Hypothalamus (tissue), 51 donors: Measurements from ENCODE around the gene PTPRN2.

Experiments used
- DNase-seq, 51 donors: peaks; one replicate each; lab custom pipeline; 2025; lab: John Stamatoyannopoulos, UW

PTPRN2 gene

GRCh38 chr7:157621131-157621681 lies 966.4 kb downstream of the PTPRN2 start:
- DNase-seq: no peak

DNA sequence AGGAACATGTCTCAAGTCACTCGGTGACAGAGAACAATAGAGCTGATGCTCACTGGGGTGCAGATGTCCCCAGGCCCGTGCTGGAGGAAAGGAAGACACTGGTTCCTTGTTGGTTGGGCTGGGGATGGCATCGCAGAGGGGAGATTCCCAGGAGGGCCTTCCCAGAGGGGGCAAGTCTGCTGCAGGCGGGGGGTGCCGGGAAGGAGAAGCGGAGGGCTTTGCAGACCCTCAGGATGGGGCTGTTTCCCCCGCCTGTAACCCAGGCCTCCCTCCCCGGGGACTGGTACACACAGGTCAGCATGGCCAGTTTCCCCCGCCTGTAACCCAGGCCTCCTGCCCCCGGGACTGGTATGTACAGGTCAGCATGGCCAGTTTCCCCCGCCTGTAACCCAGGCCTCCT lies 967.0 kb downstream of the PTPRN2 start:
- no peak for DNase-seq

GRCh38 chr7:157619753-157620525 lies 967.7 kb downstream of the PTPRN2 start:
- no peak for DNase-seq

DNA sequence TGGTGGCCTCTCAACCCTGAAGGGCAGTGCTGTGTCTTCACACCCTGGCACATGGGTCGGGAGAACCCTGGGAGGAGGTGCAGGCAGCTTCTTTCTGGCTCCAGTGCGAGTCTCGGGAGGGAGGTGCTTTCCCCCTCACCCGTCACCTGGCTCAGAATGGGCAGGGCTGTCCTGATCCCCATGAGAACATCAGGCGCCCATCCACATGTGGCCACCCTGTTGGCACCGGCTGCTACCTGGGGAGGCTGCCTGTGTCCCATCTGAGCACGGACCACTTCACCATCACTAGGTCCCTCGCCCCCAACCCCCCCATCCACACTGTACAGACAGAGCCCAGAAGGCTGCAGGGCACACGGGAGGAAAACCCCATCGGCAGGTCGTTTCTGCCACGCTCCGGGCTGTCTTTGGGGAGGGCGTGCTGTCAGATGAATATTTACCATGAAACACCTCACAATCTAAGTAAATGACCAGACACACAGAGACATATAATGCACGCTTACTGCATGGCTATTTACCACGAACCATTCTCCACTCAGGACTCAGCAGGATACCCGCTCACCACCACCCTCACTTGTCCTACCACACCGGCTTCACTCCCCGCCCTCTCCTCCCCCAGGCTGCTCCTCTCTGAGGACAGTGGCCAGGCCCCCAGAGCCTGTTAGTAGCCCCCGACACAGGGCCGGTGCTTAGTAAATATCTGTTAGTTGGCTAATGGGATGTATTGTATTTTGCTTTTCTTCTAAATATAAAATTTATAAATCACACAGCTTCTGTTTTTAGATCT lies 968.6 kb downstream of the PTPRN2 start:
- no peak for DNase-seq

DNA sequence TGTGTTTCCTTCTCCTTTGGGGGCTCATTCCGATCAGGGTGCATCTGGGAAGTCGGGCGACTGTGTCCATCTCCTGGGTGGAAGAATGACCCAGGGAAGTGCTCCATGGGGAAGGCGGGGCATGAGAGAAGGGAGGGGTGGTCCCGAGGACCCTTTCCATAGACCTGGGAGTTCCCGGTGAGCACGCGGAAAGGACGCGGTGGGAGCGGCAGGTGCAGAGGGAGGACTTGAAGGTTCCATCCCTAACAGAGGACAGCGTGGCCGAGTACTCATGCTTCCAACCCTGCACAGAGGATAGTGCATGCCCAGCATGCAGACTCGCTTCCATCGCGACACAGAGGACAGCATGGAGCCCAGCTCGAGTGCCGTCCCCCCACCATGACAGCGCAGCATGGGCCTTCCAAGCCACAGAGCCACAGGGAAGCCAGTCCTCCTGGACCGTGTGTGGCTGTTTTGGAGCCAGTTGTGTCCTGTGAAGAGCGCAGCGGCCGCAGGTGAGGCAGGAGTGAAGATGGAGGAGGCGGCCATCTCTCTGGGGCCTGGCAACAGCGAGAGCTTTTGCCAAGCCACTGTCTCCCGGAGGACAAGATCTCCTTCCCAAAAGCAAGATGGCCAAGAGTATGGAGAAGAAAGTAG lies 969.4 kb downstream of the PTPRN2 start:
- DNase-seq: no peak

DNA sequence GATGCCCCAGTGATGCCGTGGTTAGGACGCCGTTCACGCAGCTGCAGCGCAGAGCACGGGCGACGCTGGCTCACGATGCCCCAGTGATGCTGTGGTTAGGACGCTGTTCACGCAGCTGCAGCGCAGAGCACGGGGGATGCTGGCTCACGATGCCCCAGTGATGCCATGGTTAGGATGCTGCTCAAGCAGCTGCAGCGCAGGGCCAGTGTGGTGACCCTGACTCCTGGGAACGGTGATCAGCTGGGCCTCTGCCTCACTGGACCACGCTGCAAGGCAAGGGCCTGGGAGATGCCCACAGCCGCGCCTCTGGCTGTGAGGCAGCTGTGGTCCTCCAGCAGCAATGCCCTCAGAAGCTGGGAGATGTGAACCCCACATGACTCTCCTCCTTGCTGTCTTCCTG lies 970.2 kb downstream of the PTPRN2 start:
- DNase-seq: no peak

GRCh38 chr7:157616931-157617330 lies 970.7 kb downstream of the PTPRN2 start:
- no peak for DNase-seq

DNA sequence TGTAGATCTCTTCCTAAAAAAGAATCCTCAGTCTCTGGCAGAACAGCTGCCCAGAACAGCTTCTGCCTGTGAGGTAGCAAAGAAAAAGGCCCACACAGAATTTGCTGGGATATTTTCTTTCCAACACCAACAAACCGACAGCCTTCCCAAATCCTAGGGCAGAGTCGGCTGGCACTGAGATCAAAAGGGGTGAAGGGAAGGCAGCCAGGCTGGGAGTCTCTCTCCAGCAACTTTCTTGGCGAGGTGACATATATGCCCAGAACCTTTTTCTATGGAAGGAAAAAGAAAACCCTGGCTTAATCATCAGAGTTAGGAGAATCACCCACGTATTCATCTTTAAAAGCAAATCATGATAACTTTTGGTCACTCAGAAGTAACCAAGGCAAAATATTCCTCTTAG lies 971.2 kb downstream of the PTPRN2 start:
- DNase-seq: peak in 2 of 51 donors; percentile 5 to 22

DNA sequence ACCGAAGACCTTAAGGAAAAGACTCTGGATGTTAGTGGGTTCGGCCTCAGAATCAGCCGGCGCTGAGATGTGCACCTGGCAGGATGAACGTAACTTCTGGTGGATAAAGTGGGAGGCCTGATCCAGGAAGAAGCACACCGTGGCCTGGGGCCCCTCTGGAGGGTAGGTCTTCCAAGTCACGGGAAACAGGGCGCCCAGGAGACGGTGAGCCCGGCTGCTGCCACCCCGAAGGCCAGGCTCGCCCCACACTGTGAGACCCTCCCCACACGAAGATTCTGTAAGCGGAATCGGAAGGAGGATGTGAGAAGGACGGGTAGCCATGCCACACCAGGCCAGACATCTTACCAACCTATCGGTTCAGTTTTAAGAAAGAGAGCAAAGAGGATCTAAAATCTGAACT lies 971.8 kb downstream of the PTPRN2 start:
- DNase-seq: no peak

- peak in 2 of 51 donors; percentile 26 to 53 for DNase-seq
Observed at GRCh38 chr7:157615101-157615817, 972.4 kb downstream of the PTPRN2 start.

GRCh38 chr7:157614457-157615020 lies 973.1 kb downstream of the PTPRN2 start:
- DNase-seq: no peak

- no peak for DNase-seq
Observed at GRCh38 chr7:157613575-157614322, 973.9 kb downstream of the PTPRN2 start.

DNA sequence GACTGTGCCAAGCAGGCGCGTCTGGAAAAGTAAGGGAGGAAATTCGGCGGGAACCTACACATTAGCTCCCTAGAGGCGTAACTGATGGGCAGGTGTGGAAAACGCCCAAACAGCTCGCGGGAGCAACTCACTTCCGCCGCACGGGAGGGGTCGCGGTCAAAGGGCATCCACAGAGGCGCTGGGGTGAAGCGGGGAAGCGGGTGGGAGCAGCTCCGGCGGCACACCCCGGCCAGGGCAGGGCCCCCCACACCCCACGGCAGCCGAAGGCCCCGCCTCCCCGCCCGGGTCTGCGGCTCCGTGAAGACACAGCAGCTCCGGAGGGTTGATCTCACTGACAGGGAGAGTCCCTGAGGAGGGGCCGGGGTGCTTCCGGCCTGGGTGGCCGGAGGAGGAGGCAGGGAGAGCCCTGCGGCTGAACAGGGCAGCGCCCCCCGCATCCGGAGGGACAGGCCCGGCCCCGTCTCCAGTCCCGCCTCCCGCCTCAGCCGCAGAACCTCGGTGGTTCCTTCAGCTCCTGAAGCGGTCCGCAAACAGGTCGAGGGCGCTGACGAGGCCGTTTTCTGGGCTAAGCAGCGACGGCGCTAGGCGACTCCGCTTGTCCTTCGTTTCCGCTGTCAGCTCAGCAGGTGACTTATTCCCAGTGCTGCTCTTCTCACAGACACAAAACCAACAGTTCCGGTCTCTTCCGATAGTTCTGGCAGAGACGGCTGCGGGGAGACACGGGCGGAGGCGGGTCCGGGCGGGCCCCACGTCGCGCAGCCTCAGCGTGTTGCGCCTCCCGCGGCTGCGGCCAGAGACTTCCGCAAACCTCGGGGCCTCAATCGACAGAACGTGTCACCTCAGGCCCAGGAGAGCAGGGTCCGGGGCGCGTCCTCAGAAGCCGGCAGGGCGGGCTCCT lies 974.7 kb downstream of the PTPRN2 start:
- no peak for DNase-seq

DNA sequence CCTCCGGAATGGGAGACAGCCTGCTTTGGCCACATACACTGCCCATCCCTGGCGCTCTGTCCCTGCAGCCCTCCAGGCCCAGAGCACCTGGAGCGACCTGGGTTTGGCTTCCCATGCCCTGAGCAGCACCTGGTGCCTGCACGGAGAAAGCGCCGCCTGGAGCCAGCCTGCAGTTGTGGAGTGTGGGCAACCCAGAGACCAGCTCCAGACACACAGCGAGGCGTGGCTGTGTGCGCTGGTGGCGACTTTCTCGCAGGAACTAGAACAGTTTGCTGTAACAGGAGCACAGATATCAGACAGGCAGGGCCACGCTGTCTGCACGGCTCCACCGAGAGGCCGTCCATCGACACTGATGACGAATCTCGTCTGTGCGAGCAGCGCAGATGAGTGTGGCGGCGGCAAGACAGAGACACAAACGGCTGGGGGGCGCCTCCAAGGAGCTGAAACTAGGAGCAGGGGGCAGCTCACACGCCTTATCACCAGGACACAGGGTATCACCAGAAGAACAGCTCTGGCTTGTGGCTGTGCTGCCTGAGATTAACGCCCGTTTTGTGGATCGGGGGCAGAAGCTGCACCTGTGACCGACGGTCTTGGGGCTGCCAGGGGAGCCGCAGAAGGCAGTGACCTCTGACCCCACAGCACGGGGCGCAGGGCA lies 975.5 kb downstream of the PTPRN2 start:
- no peak for DNase-seq

GRCh38 chr7:157611341-157611740 lies 976.3 kb downstream of the PTPRN2 start:
- no peak for DNase-seq

DNA sequence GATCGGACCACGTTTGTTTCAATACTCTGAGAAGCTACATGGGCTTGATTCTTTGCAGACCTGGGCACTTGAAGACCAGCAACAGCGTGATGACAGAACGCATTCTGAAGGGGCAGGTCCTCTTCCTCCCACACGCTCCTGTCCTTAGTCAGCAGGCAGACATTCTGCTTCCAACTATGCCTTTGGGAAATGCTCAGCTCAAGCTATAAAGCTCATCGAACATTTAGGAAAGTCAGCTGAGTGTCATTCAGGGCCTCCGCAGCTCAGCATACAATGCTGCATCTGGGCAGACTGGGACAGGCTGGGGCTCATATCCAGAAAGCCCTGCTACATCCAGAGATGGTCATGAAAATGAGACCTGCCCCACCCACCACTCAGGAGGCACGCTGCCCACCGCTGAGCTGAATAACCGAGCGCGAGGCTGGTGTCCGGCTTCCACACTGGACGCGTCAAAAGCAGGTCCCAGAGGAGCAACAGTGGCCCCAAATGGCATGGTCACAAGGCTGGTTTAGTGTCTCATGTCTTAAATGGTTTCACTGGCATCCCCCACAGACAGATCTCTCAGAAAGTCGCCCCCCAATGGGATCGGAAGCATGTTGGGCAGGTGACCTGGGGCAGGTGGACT lies 976.8 kb downstream of the PTPRN2 start:
- DNase-seq: no peak

GRCh38 chr7:157609932-157610640 lies 977.5 kb downstream of the PTPRN2 start:
- no peak for DNase-seq
